ENCODE measurements around the gene HCRTR1. TPM values are rescaled to one million over a fixed set of nuclear protein-coding genes. Genes with fewer than 3 reads are reported as not detected.

HCRTR1 gene
- total RNA-seq, 1 experiment from 2014 or later, result not detected

GRCh38 chr1:31637915-31638673 is 20.6 kb downstream of the HCRTR1 start:
- Histone ChIP-seq H3K4me1 (replicated peaks) (no peaks in the 10 kb centered on the region), H3K27ac (no peak overlapping the region), H3K4me3 (no peak overlapping the region), H3K9me3 (replicated peaks) (no peaks in the 10 kb centered on the region), H3K27me3 (replicated peaks) (no peaks in the 10 kb centered on the region), H3K36me3 (peaks cover 20% of the 10 kb centered on the region)
- no peak for DNase-seq (ENCODE audit: low read depth in 1 of 2, low spot score in 2 of 2)

DNA sequence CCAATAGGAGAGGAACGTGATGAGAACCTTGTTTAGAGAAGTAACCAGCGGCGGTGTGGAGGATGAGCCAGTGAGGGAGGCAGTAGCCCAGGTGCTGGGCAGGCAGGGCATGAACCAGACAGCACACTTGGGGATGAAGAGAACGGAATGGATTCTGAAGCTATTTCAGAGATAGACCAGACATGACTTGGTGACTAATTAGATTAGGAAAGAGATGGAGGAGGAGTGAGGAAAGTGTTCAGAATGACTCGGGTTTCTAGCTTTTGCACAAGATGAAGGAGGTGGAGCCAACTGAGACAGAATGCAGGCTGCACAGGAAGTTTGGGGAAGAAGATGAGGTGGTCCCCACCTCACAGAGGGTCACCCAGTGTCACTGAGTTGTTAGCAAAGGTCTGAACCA is 22.1 kb downstream of the HCRTR1 start:
- no peaks in the 10 kb centered on the region for H3K9me3 ChIP-seq (replicated peaks)
- no peaks in the 10 kb centered on the region for H3K27me3 ChIP-seq (replicated peaks)
- DNase-seq (ENCODE audit: low read depth in 1 of 2, low spot score in 2 of 2), result no peak
- no peak overlapping the region for H3K27ac ChIP-seq
- H3K36me3 ChIP-seq, result peaks cover 22% of the 10 kb centered on the region
- no peak overlapping the region for H3K4me3 ChIP-seq
- H3K4me1 ChIP-seq (replicated peaks), result peaks cover 8% of the 10 kb centered on the region

DNA sequence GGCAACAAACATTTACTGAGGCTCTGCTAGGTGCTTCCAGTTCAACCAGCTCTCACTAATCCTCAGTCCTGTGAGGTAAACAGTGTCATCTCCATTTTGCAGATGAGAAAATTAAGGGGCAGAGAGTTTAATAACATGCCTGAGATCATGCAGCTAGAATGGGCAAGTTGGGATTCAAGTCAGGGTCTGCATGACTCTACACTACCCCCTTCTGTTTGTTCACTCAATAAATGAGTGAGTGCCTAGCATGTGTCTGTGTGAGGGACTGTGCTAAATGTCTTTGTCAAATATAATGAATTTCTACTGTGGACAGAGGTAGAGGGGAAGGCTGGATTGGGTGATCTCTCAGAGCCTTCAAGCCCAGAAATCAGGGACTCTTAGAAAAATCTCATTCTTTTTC is 22.7 kb downstream of the HCRTR1 start:
- H3K9me3 ChIP-seq (replicated peaks), result no peaks in the 10 kb centered on the region
- H3K4me3 ChIP-seq, result no peak overlapping the region
- H3K36me3 ChIP-seq, result peaks cover 18% of the 10 kb centered on the region
- no peaks in the 10 kb centered on the region for H3K27me3 ChIP-seq (replicated peaks)
- H3K4me1 ChIP-seq (replicated peaks), result peaks cover 8% of the 10 kb centered on the region
- no peak for DNase-seq (ENCODE audit: low read depth in 1 of 2, low spot score in 2 of 2)
- no peak overlapping the region for H3K27ac ChIP-seq

- no peaks in the 10 kb centered on the region for H3K27me3 ChIP-seq (replicated peaks)
- H3K9me3 ChIP-seq (replicated peaks), result no peaks in the 10 kb centered on the region
- no peak for DNase-seq (ENCODE audit: low read depth in 1 of 2, low spot score in 2 of 2)
- peaks cover 12% of the 10 kb centered on the region for H3K4me1 ChIP-seq (replicated peaks)
- no peak overlapping the region for H3K4me3 ChIP-seq
- no peak overlapping the region for H3K27ac ChIP-seq
- peaks cover 18% of the 10 kb centered on the region for H3K36me3 ChIP-seq
Measured at GRCh38 chr1:31640964-31641363, 23.5 kb downstream of the HCRTR1 start.

DNA sequence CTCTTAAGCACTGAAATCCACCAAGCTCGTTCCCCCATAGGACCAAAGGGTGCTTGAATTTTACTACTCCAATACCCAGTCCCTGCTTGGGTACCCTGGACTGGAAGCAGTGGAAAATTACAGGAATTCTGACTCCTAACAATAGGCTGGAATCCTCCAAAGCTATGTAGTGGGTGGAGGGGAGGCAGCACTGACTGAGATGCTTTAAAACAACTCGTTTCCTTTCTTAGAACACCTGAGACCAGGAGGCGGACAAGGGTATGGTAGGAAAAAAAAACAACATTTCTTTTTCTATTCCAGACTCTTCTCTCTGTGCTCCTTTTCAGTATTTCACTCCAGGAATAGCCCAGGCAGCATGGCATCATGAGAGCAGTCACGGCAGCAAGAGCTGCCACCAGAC is 24.9 kb downstream of the HCRTR1 start:
- H3K27ac ChIP-seq, result no peak overlapping the region
- no peak overlapping the region for H3K4me3 ChIP-seq
- peaks cover 12% of the 10 kb centered on the region for H3K4me1 ChIP-seq (replicated peaks)
- peaks cover 18% of the 10 kb centered on the region for H3K36me3 ChIP-seq
- no peak for DNase-seq (ENCODE audit: low read depth in 1 of 2, low spot score in 2 of 2)
- H3K27me3 ChIP-seq (replicated peaks), result no peaks in the 10 kb centered on the region
- H3K9me3 ChIP-seq (replicated peaks), result no peaks in the 10 kb centered on the region

GRCh38 chr1:31642897-31643296 is 25.4 kb downstream of the HCRTR1 start:
- Histone ChIP-seq H3K9me3 (replicated peaks) (no peaks in the 10 kb centered on the region), H3K27me3 (replicated peaks) (no peaks in the 10 kb centered on the region), H3K27ac (no peak overlapping the region), H3K4me3 (no peak overlapping the region), H3K4me1 (replicated peaks) (peaks cover 12% of the 10 kb centered on the region), H3K36me3 (peaks cover 18% of the 10 kb centered on the region)
- no peak for DNase-seq (ENCODE audit: low read depth in 1 of 2, low spot score in 2 of 2)

DNA sequence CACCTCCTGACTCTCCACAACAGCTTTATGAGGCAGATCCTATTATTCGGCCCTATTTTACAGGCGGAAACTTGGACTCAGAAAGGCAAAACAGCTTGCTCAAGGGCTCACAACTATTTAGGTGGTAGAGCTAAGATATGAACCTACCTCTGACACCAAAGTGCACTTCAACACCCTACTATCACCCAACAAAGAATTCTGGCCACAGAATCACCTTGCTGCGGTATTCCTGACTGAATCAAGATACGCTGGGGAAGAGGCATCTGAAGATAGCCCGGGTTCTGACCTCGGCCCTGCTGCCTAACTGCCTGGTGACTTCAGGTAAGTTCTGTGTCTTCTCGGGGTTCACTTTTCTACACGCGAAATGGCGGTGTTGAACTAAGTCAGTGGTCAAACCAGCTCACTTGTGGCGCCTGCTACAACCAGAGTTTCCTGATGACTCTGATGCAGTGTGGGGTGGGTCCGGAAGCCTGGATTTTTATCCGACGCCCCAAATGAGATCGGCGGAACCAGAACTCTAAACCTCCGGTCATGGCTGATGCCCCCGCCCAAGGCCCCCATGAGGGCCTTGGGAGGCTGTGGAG is 26.6 kb downstream of the HCRTR1 start:
- H3K4me3 ChIP-seq, result peak overlapping the region; percentile 94
- H3K27me3 ChIP-seq (replicated peaks), result no peaks in the 10 kb centered on the region
- H3K9me3 ChIP-seq (replicated peaks), result no peaks in the 10 kb centered on the region
- peak in 1 of 2 experiments; percentile 13 for DNase-seq (ENCODE audit: low read depth in 1 of 2, low spot score in 2 of 2)
- H3K4me1 ChIP-seq (replicated peaks), result peaks cover 12% of the 10 kb centered on the region
- H3K36me3 ChIP-seq, result peaks cover 18% of the 10 kb centered on the region
- H3K27ac ChIP-seq, result peak overlapping the region; percentile 95

GRCh38 chr1:31644560-31645273 is 27.2 kb downstream of the HCRTR1 start, which contains the start of gene PEF1:
PEF1 (minus strand) TSS chr1:31644876; CDS start chr1:31644864, 12 bp downstream.
- H3K4me1 ChIP-seq (replicated peaks), result peaks cover 12% of the 10 kb centered on the region
- H3K9me3 ChIP-seq (replicated peaks), result no peaks in the 10 kb centered on the region
- H3K36me3 ChIP-seq, result peaks cover 15% of the 10 kb centered on the region
- peak within 1 kb of the TSS; percentile 95 for H3K27ac ChIP-seq
- DNase-seq (ENCODE audit: low read depth in 1 of 2, low spot score in 2 of 2), result peak; percentile 99 to 100
- H3K27me3 ChIP-seq (replicated peaks), result no peaks in the 10 kb centered on the region
- peak within 1 kb of the TSS; percentile 94 for H3K4me3 ChIP-seq

DNA sequence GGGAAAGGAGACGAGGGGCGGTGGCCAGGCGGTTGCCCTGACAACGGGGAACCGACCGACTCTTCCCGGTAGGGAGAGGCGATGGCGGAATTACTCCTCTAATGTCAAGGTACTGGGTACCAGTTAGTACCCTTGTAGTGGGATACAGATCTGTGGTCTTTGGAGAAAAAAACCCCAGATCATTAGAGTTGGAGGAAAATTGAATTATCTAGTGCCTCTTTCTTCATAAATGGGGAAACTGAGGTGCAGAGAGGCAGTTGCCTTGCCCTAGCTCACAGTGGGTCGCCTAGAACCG is 27.7 kb downstream of the HCRTR1 start:
- peak overlapping the region; percentile 94 for H3K4me3 ChIP-seq
- peaks cover 12% of the 10 kb centered on the region for H3K4me1 ChIP-seq (replicated peaks)
- no peaks in the 10 kb centered on the region for H3K27me3 ChIP-seq (replicated peaks)

DNA sequence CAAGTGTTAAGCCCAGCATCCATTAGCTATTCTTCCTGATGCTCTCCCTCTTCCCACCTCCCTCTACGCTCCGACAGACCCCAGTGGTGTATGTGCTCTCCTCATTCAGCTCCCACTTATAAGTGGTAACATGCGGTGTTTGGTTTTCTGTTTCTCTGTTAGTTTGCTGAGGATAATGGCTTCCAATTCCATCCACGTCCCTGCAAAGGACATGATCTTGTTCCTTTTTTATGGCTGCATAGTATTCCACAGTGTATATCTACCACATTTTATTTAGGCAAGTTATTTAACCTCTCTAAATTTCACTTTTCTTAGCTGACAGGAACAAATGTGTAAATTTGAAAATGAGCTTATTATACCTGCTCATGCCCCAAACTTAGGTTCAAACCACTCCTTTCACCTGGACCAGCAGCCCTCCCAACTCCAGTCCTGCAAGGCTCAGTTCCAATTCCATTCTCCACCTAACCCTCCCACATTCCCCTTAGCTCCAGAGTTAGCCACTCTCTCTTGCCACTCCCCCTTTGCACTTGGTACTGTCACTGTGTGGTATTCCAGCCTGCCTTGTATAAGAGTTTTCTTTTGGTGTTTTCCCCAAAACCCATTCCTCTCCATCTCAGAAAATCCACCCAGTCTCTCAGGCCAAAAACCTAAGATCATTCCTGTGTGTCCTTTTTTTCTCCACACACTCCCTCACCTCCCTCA is 28.9 kb downstream of the HCRTR1 start:
- H3K27ac ChIP-seq, result no peak overlapping the region

More for the DNA sequence above, 27.7 kb downstream of the HCRTR1 start:
- DNase-seq (ENCODE audit: low read depth in 1 of 2, low spot score in 2 of 2), result no peak
- H3K36me3 ChIP-seq, result peaks cover 14% of the 10 kb centered on the region
- H3K27ac ChIP-seq, result peak overlapping the region; percentile 95
- no peaks in the 10 kb centered on the region for H3K9me3 ChIP-seq (replicated peaks)

DNA sequence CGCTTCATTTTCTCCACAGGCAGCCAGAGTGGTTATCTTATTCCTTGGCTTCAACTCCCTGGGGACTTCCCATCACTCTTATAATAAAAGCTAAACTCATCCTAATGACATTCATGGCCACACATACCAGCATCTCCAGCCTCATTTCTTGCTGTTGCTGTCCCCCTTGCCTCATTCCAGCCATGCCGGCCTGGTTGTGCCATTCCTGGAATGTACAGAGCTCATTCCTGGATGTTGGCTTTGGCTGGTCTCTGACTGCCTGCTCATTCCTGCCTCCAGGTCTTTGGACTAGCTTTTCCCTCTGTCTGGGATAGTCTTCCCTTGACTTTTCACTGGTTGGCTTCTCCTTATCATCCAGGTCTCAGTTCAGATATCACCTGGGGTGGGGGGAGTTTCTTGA is 29.6 kb downstream of the HCRTR1 start:
- DNase-seq (ENCODE audit: low read depth in 1 of 2, low spot score in 2 of 2), result peak in 1 of 2 experiments; percentile 27
- Histone ChIP-seq H3K36me3 (peaks cover 26% of the 10 kb centered on the region), H3K4me3 (no peak overlapping the region), H3K4me1 (replicated peaks) (peaks cover 12% of the 10 kb centered on the region), H3K27ac (no peak overlapping the region), H3K27me3 (replicated peaks) (no peaks in the 10 kb centered on the region), H3K9me3 (replicated peaks) (no peaks in the 10 kb centered on the region)

More for the DNA sequence above, 28.9 kb downstream of the HCRTR1 start:
- H3K9me3 ChIP-seq (replicated peaks), result no peaks in the 10 kb centered on the region
- H3K36me3 ChIP-seq, result peaks cover 20% of the 10 kb centered on the region
- DNase-seq (ENCODE audit: low read depth in 1 of 2, low spot score in 2 of 2), result no peak
- peaks cover 12% of the 10 kb centered on the region for H3K4me1 ChIP-seq (replicated peaks)
- no peaks in the 10 kb centered on the region for H3K27me3 ChIP-seq (replicated peaks)
- no peak overlapping the region for H3K4me3 ChIP-seq

- no peak for DNase-seq (ENCODE audit: low read depth in 1 of 2, low spot score in 2 of 2)
- peaks cover 12% of the 10 kb centered on the region for H3K4me1 ChIP-seq (replicated peaks)
- no peaks in the 10 kb centered on the region for H3K27me3 ChIP-seq (replicated peaks)
- H3K4me3 ChIP-seq, result no peak overlapping the region
- peaks cover 36% of the 10 kb centered on the region for H3K36me3 ChIP-seq
- H3K27ac ChIP-seq, result no peak overlapping the region
- no peaks in the 10 kb centered on the region for H3K9me3 ChIP-seq (replicated peaks)
Measured at GRCh38 chr1:31648190-31648589, 30.7 kb downstream of the HCRTR1 start.

- Histone ChIP-seq H3K36me3 (peaks cover 36% of the 10 kb centered on the region), H3K27ac (no peak overlapping the region), H3K4me1 (replicated peaks) (peaks cover 7% of the 10 kb centered on the region), H3K9me3 (replicated peaks) (no peaks in the 10 kb centered on the region), H3K4me3 (no peak overlapping the region), H3K27me3 (replicated peaks) (no peaks in the 10 kb centered on the region)
- no peak for DNase-seq (ENCODE audit: low read depth in 1 of 2, low spot score in 2 of 2)
Measured at GRCh38 chr1:31648641-31649357, 31.3 kb downstream of the HCRTR1 start.

All from SJSA1 (cell line).